Measurements from ENCODE around the gene HAND2.

The HAND2 gene

GRCh38 chr4:173529477-173530325, at the start of gene HAND2:
Gene HAND2, minus strand, starts transcription at chr4:173530229. Its CDS starts 940 bp downstream, at chr4:173529289.
- no peak for DNase-seq (ENCODE audit: low read depth, low spot score)
- H3K27ac ChIP-seq, result no peak within 1 kb of the TSS

- H3K27ac ChIP-seq, result no peak overlapping the region
- DNase-seq (ENCODE audit: low read depth, low spot score), result no peak
These were observed 48.9 kb upstream of the HAND2 start for GRCh38 chr4:173578956-173579355.

GRCh38 chr4:173577963-173578362, 47.9 kb upstream of the HAND2 start:
- no peak for DNase-seq (ENCODE audit: low read depth, low spot score)

GRCh38 chr4:173575482-173576152, 45.6 kb upstream of the HAND2 start:
- no peak for DNase-seq (ENCODE audit: low read depth, low spot score)
- no peak overlapping the region for H3K27ac ChIP-seq

More at GRCh38 chr4:173577963-173578362, 47.9 kb upstream of the HAND2 start:
- H3K27ac ChIP-seq, result no peak overlapping the region

- DNase-seq (ENCODE audit: low read depth, low spot score), result no peak
- no peak overlapping the region for H3K27ac ChIP-seq
These were observed 43.7 kb upstream of the HAND2 start for GRCh38 chr4:173573725-173574124.

- DNase-seq (ENCODE audit: low read depth, low spot score), result no peak
- no peak overlapping the region for H3K27ac ChIP-seq
These were observed 43.3 kb upstream of the HAND2 start for GRCh38 chr4:173573286-173573685.

- DNase-seq (ENCODE audit: low read depth, low spot score), result no peak
- H3K27ac ChIP-seq, result no peak overlapping the region
These were observed 42.6 kb upstream of the HAND2 start for GRCh38 chr4:173572493-173573129.

GRCh38 chr4:173571620-173572019, 41.6 kb upstream of the HAND2 start:
- no peak for DNase-seq (ENCODE audit: low read depth, low spot score)
- no peak overlapping the region for H3K27ac ChIP-seq

GRCh38 chr4:173565281-173565680, 35.3 kb upstream of the HAND2 start:
- no peak for DNase-seq (ENCODE audit: low read depth, low spot score)
- no peak overlapping the region for H3K27ac ChIP-seq

- no peak overlapping the region for H3K27ac ChIP-seq
- DNase-seq (ENCODE audit: low read depth, low spot score), result no peak
These were observed 34.4 kb upstream of the HAND2 start for GRCh38 chr4:173564461-173564860.

GRCh38 chr4:173560896-173561295, 30.9 kb upstream of the HAND2 start:
- DNase-seq (ENCODE audit: low read depth, low spot score), result no peak
- no peak overlapping the region for H3K27ac ChIP-seq

- H3K27ac ChIP-seq, result no peak overlapping the region
- no peak for DNase-seq (ENCODE audit: low read depth, low spot score)
These were observed 26.5 kb upstream of the HAND2 start for GRCh38 chr4:173556398-173557131.

GRCh38 chr4:173547889-173548288, 17.9 kb upstream of the HAND2 start:
- no peak for DNase-seq (ENCODE audit: low read depth, low spot score)
- H3K27ac ChIP-seq, result no peak overlapping the region

- H3K27ac ChIP-seq, result no peak overlapping the region
- no peak for DNase-seq (ENCODE audit: low read depth, low spot score)
These were observed 16.7 kb upstream of the HAND2 start for GRCh38 chr4:173546776-173547175.

- no peak overlapping the region for H3K27ac ChIP-seq
- no peak for DNase-seq (ENCODE audit: low read depth, low spot score)
These were observed 15.4 kb upstream of the HAND2 start for GRCh38 chr4:173545440-173545839.

- DNase-seq (ENCODE audit: low read depth, low spot score), result no peak
- H3K27ac ChIP-seq, result no peak overlapping the region
These were observed 13.2 kb upstream of the HAND2 start for GRCh38 chr4:173543266-173543665.

GRCh38 chr4:173539986-173540385, 10.0 kb upstream of the HAND2 start:
- no peak for DNase-seq (ENCODE audit: low read depth, low spot score)
- no peak overlapping the region for H3K27ac ChIP-seq

GRCh38 chr4:173538909-173539445, 8.9 kb upstream of the HAND2 start:
- no peak for DNase-seq (ENCODE audit: low read depth, low spot score)
- H3K27ac ChIP-seq, result no peak overlapping the region

GRCh38 chr4:173538148-173538908, 8.3 kb upstream of the HAND2 start:
- DNase-seq (ENCODE audit: low read depth, low spot score), result no peak
- H3K27ac ChIP-seq, result no peak overlapping the region
